ENCODE measurements around the gene KRTAP1-4.

KRTAP1-4 gene

GRCh38 chr17:41019415-41019814, 10.6 kb downstream of the KRTAP1-4 start:
- DNase-seq (ENCODE audit: low spot score): no peak
- no peak for TF ChIP-seq CTCF (IDR thresholded peaks at IDR 0.05; ENCODE audit: extremely low read depth, insufficient read depth, missing control alignments)
- in situ Hi-C loops (cut with MboI; ENCODE audit: low pct_unique_long_range_greater_than_20kb, low sequenced_read_pairs, unreplicated experiment): no loop called here

DNA sequence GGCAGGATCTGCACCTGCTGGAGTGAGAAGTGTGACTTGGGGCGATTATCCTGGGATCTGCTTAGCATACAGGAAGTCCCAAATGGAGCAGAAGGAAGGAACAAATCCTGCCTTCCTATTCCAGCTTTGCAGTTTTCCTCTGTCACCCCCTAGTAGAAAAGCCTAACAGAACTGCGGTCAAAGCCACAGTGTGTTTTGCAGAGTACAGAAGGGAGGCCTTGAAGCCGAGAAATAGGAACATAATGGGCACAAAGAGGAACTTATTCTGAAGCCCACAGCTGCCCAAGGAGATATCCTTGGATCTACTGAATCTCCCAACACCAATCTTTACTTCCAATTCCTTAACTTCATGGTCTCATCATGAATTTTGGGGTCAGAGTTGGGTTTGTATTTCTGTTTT, 11.5 kb downstream of the KRTAP1-4 start:
- in situ Hi-C loops (cut with MboI; ENCODE audit: low pct_unique_long_range_greater_than_20kb, low sequenced_read_pairs, unreplicated experiment): no loop called here

DNA sequence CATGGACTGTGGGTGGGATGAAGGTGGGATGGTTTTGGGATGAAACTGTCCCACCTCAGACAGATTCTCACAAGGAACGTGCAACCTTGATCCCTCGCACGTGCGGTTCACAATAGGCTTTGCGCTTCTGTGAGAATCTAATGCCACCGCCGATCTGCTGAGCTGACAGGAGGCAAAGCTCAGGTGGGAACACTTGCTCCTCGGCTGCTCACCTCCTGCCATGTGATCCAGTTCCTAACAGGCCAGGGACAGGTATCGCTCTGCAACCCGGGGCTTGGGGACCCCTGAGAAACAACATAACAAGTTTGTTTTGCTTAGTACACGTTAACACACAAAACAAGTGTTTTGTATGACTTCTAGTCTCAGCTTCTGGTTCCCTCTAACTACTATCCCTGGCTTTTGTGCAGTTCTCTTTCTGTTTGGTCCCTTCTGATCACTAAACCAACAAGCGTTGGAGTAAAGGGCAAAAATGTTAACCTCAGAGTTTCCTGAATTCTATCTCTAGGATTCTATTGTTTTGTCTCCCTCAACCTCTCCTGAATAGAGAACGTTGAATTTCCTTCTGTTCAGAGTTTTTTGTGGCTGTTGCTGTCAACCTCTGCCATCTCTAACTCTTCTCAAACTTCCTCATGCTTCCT, 13.3 kb downstream of the KRTAP1-4 start:
- in situ Hi-C loops (cut with MboI; ENCODE audit: low pct_unique_long_range_greater_than_20kb, low sequenced_read_pairs, unreplicated experiment): no loop called here
- no peak for TF ChIP-seq CTCF (IDR thresholded peaks at IDR 0.05; ENCODE audit: extremely low read depth, insufficient read depth, missing control alignments)

More for the DNA sequence above, 11.5 kb downstream of the KRTAP1-4 start:
- no peak for DNase-seq (ENCODE audit: low spot score)
- no peak for TF ChIP-seq CTCF (IDR thresholded peaks at IDR 0.05; ENCODE audit: extremely low read depth, insufficient read depth, missing control alignments)

GRCh38 chr17:41015454-41015853, 14.5 kb downstream of the KRTAP1-4 start:
- in situ Hi-C loops (cut with MboI; ENCODE audit: low pct_unique_long_range_greater_than_20kb, low sequenced_read_pairs, unreplicated experiment): no loop called here
- no peak for TF ChIP-seq CTCF (IDR thresholded peaks at IDR 0.05; ENCODE audit: extremely low read depth, insufficient read depth, missing control alignments)
- DNase-seq (ENCODE audit: low spot score): no peak

More for the DNA sequence above, 13.3 kb downstream of the KRTAP1-4 start:
- no peak for DNase-seq (ENCODE audit: low spot score)

- DNase-seq (ENCODE audit: low spot score): no peak
- in situ Hi-C loops (cut with MboI; ENCODE audit: low pct_unique_long_range_greater_than_20kb, low sequenced_read_pairs, unreplicated experiment): no loop called here
- no peak for TF ChIP-seq CTCF (IDR thresholded peaks at IDR 0.05; ENCODE audit: extremely low read depth, insufficient read depth, missing control alignments)
These were observed 16.4 kb downstream of the KRTAP1-4 start for GRCh38 chr17:41013606-41014005.

DNA sequence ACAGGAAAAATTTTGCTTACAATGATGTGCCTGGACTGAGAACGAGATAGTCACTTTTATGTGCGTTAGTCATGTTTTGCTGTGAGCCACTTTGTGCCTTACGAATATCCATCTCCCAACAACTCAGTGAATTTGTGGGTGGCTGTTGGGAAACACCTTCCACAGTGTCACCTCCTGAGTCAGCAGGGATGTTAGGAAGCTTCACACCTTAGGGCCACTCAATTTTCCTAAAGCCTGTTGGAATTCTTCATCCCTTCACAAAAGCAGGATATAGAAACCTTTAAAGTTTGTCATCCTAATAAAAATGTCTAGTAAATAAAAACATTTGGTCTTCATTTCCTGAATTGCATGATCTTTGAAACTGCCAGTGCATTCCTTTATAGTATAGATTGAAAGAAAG, 16.8 kb downstream of the KRTAP1-4 start:
- in situ Hi-C loops (cut with MboI; ENCODE audit: low pct_unique_long_range_greater_than_20kb, low sequenced_read_pairs, unreplicated experiment): no loop called here
- TF ChIP-seq CTCF (IDR thresholded peaks at IDR 0.05; ENCODE audit: extremely low read depth, insufficient read depth, missing control alignments): no peak

More for the DNA sequence above, 16.8 kb downstream of the KRTAP1-4 start:
- DNase-seq (ENCODE audit: low spot score): no peak
